VCaP (cell line): Measurements from ENCODE around the gene HLA-E.
"Not testable (repeated sequence)": the region's sequence is repeated elsewhere in the genome, so short reads cannot be mapped to it uniquely, and the experiment has no call there.

ENCODE experiments used
- H3K27ac ChIP-seq: fragments of 450-650 bp; 2 replicates; pipeline ENCODE4 v1.5.1; 2017
- CTCF ChIP-seq: fragments of 450-650 bp; conservative IDR thresholded peaks from 2 replicates; pipeline ENCODE4 v1.5.1; 2017; ENCODE audit warnings: mild to moderate bottlenecking, moderate library complexity

Gene HLA-E

DNA sequence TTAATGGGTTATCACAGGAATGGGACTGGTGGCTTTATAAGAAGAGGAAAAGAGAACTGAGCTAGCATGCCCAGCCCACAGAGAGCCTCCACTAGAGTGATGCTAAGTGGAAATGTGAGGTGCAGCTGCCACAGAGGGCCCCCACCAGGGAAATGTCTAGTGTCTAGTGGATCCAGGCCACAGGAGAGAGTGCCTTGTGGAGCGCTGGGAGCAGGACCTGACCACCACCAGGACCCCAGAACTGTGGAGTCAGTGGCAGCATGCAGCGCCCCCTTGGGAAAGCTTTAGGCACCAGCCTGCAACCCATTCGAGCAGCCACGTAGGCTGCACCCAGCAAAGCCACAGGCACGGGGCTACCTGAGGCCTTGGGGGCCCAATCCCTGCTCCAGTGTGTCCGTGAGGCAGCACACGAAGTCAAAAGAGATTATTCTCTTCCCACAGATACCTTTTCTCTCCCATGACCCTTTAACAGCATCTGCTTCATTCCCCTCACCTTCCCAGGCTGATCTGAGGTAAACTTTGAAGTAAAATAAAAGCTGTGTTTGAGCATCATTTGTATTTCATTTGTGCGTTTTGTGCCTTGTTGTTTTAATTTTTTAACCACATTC, 4.4 kb downstream of the HLA-E start:
- no peak overlapping the region for H3K27ac ChIP-seq
- no peak for TF ChIP-seq CTCF

DNA sequence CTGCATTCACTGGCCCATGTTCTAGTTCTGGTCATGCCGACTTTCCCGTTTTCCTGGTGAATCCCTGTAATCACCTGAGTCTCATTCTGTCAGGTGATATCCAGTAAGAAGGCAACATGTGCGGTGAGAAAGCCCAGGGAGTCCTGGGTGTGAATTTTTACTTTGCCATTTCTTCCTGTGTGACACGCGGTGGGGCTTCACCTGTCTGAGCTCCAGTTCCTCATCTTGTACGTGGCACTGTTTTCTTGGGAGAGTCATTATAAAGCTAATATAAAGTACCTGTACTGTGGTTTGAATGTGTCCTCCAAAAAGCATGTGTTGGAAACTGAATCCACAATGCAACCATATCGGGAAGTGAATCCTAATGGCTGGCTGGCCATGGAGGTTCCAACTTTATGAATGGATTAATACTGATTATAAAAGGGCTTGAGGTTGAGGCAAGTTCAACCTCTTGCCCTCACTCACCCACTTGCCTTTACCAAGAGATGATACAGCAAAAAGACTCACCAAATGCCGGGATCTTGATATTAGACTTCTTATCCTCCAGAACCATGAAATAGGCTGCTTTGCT, 5.1 kb downstream of the HLA-E start:
- no peak overlapping the region for H3K27ac ChIP-seq
- TF ChIP-seq CTCF = no peak

- H3K27ac ChIP-seq = not testable (repeated sequence)
These were observed 5.8 kb downstream of the HLA-E start for GRCh38 chr6:30495060-30495459.

DNA sequence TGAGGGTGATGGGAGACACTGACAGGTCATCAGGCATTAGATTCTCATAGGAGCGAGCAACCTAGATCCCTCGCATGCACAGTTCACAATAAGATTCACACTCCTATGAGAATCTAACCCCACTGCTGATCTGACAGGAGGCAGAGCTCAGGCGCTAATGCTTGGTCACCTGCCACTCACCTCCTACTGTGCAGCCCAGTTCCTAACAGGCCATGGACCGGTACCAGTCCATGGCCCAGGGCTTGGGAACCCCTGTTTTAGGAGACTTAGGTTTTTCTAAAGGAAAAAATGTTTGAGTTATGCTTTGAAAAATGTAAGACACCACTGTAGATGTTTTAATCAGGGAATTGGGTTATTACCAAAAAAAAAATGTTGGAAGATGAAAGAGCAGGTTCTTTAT, 6.7 kb downstream of the HLA-E start:
- no peak for TF ChIP-seq CTCF
- no peak overlapping the region for H3K27ac ChIP-seq

- not testable (repeated sequence) for H3K27ac ChIP-seq
These were observed 7.9 kb downstream of the HLA-E start for GRCh38 chr6:30497261-30497599.

DNA sequence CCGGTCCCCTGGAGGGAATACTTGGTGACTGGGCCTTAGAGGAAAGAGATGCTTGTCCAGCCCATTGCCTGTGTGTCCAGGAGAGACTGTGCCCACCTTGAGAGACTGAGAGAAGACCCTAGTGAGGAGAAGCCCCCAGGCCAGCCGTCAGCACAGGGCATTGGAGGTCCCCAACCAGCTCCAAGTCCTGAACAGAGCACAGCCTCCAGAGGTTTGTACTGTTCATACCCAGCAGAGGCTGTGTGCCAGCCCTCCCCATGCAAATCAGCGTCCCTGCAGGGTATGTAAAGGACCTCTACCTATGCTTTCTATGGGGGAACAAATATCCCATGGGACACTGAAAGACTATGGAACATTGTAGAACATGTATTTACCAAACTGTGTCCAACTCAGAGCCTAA, 8.4 kb downstream of the HLA-E start:
- TF ChIP-seq CTCF = no peak
- no peak overlapping the region for H3K27ac ChIP-seq

DNA sequence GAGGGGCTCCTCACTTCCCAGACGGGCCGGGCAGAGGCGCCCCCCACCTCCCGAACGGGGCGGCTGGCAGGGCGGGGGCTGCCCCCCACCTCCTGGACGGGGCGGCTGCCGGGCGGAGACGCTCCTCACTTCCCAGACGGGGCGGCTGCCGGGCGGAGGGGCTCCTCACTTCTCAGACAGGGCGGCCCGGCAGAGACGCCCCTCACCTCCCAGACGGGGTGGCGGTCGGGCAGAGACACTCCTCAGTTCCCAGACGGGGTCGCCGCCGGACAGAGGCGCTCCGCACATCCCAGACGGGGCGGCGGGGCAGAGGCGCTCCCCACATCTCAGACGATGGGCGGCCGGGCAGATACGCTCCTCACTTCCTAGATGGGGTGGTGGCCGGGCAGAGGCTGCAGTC, 9.4 kb downstream of the HLA-E start:
- not testable (repeated sequence) for H3K27ac ChIP-seq

DNA sequence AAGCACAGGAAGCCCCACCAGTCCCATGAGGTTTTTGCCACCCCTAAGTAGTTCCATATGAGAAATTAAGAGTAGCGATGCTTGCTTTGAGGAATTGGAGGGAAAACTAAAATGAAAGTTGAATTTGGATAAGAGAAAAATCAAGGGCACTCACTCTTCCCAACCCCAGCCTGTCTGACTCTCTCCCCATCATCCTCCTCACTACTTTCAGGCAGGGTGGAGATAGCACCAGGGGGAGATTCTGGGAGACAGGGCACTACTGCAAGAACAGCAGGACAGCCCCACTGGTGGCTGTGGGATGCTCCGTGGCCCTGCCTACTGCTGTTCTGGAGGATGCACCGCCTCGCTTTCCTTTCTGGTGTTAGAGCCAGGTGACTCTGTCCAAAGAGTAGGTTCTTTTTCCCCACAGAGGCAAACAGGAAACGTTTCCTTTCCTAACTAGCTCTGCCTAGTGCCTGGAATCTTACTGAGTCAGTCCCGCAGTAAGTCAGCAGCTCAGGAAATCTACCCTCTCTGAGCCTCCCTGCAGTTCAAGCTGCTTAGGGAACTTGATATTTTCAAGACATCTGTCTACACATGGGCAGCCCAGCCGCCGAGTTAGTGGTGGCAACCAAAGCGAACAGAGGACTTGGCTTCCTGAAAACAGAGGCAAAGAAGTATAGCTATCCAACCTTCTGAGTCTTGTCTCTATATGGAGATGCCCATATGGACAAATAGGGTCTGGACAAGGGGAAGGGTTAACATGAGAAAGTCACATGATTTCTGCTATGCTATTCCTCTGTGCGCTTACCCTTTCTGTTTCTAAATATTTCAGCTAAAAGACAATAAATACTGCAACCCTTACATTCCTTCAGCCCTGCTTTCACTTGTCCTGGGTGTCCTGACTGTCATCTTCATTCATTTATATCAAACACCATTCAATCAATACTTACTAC, 11.4 kb downstream of the HLA-E start:
- no peak overlapping the region for H3K27ac ChIP-seq

More for the DNA sequence above, 11.4 kb downstream of the HLA-E start:
- TF ChIP-seq CTCF = no peak
